ENCODE data around the gene PODNL1.

The PODNL1 gene

DNA sequence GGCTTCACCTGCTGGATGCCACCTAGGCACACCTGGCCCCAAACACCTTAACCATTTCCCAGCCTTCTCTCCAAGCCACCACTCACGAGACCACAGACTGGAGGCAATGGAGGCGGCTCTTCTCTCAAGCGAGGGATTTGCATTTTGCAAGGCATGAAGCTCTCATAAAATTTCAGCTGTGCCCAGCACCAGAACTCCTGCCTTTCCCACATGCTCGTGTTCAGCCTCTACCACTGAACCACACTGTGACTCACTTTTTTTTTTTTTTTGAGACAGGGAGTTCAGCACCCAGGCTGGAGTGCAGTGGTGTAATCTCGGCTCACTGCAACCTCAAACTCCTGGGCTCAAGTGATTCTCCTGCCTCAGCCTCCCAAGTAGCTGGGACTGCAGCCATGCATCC, 50.7 kb downstream of the PODNL1 start:
- no peak for DNase-seq

DNA sequence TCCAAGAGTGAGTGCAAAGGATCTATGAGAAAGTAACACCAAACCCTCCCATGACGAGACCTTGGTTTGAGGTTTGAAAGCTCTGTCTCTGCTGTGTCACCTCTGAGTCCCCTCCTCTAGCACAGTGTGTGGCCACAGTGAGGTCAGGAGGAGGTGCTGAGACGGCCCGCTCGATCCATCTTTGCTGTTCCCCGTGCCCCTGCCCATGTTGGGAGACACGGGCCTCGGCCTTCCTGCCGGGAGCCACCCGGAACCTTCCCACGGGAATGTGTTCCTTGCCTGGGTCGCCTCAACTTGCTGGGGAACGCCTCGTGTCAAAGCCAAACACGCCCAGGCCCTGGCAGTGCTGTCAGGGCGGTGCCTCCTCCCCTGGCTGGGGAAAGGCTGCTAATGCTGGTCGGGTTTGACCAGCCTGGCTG, 51.2 kb downstream of the PODNL1 start:
- DNase-seq: no peak

DNA sequence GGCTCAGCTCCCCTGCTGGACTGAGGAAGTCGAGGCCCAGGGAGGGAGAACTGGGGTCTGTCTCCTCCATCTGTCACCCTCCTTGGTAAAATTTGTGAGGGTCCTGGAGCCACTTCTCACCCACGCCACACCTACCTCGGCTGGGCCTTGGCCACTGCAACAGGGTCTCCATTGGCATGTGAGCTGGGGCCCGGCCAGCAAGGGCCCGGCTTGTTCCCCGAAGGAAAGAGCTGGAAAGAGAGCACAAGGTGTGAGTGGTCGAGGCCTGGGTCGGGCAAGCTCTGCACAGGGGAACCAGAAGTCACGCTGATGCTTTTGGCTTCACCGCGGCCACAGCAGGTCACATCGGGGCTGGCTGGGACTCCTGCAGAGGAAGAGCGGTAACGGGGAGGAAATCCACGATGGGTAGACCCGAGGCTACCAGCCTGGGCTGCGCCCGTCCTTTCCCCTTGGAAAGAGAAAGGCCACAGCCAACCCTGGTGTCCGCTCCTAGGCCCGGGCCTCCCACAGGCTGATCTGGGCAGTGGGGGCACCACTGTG, 52.3 kb downstream of the PODNL1 start:
- DNase-seq: no peak

DNA sequence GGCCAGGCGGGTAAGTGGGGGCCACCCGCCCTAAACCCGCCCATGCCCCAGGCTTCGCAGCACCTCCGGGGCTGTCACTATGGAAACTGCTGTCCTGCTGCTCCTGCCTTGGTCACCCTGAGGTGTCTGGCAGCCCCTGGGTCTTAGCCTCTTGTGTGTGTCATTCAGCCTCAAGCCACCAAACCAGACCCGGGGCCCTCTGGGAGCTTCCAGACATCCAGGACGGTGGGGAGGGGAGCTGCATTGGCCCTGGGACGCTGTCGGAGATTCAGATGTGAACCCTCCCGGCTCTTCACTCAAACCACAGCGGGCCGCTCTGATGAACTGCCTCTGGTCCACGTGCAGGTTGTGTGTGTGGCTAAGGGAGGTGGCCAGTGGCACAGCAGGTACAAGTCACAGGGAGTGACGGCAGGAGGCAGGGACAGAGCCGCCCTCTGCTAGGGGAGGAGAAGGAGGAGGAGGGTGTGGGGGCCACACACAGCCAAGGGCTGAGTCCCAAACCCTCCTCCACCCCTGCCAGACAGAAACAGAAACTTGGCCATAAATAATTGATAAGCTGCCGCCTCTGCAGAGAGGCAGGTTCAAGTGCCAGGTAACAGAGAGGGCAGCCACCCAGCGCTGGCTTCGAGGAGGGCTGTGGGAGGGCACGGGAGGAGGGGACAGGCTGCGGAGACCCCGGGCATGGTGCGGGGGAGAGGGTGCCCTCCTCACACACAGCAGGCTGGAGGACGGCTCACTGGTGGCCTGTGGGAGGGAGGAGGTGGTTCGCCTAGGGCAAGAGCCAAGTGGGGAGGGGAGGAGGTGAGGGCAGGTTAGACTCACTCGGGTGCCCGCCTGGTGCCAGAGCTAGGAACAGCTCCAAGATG, 53.3 kb downstream of the PODNL1 start:
- DNase-seq: no peak

- no peak for DNase-seq
Observed at GRCh38 chr19:13883516-13884064, 54.6 kb downstream of the PODNL1 start.

DNA sequence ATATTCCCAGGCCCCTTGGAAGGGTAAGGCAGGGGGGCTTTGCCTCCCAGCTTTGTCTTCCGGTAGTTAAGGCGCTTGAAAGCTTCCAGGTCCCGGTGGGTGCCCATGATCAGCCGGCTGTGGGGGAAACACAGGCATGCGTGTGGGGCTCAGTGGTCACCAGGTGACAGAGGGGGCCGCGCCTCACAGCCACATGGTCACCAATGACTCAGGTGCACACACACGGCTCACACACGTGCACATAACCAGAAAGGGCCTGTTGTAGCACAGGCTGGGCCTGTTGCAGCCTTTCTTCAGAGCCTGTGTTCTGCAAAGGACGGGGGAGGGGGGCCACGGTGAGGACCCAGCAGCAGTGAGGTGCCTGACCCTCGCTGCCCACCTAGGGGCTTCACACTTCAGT, 55.4 kb downstream of the PODNL1 start:
- DNase-seq: no peak

GRCh38 chr19:13882419-13882795, 55.8 kb downstream of the PODNL1 start:
- no peak for DNase-seq

- no peak for DNase-seq
Observed at GRCh38 chr19:13881692-13882418, 56.4 kb downstream of the PODNL1 start.

DNA sequence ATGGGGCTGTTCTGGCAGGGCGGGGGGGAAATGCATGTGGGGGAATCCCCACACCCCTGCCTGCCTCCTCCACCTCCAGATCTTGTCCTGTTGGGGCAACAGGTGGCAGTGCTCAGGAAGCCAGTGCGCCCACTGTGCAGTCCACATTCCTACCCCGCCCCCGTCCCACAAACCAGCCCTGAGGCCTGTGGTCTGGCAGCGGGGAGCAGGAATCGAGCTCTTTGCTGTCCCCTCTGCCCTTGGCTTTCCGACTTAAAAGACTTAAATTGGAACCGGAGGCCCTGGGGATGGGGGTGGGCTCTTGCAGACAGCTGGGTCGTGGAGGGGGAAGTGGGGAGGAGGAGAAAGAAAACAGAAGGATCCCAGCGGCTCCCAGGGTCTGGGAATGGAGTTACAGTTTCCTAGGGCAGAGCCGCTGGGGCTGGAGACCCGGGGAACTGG, 56.9 kb downstream of the PODNL1 start:
- no peak for DNase-seq

Measured in T1000 (cell line).